CD14-positive monocyte (primary cell): ENCODE results near the gene RUNX2. TPM values are rescaled to one million over a fixed set of nuclear protein-coding genes. Genes with fewer than 3 reads are reported as not detected.
A peak's percentile ranks its signal among the peaks of the same experiment; 100 is the strongest.
"Not testable (repeated sequence)": the region's sequence is repeated elsewhere in the genome, so short reads cannot be mapped to it uniquely, and the experiment has no call there.

Experiments used
- DNase-seq, 3 donors: peaks; one replicate each; pipeline ENCODE4 v3.0.0-alpha.2; 2011 to 2022
- H2AFZ ChIP-seq: 2 replicates; pipeline ENCODE4 v1.6.0; 2012; ENCODE audit warnings: mild to moderate bottlenecking, low read depth, low read length, inconsistent platforms; ENCODE audit not compliant: insufficient read depth, poor library complexity, severe bottlenecking
- H3K27ac ChIP-seq, 2 donors: 1 replicate in 1 of 2; 2 replicates in 1 of 2; pipeline ENCODE4 v1.5.1; 2012 to 2013; ENCODE audit warnings: low read length in 2 of 2, control low read depth in 1 of 2, inconsistent platforms in 1 of 2, low read depth in 1 of 2, mild to moderate bottlenecking in 1 of 2
- H3K27me3 ChIP-seq, 2 donors: one replicate each; pipeline versions ENCODE4 v1.6.0 to v1.6.1; 2011 to 2013; ENCODE audit warnings: low read length in 2 of 2; ENCODE audit not compliant: control insufficient read depth in 2 of 2, insufficient read depth in 2 of 2
- H3K36me3 ChIP-seq, 2 donors: replicated peaks in 1 of 2; 1 replicate in 1 of 2; 2 replicates in 1 of 2; pipeline versions ENCODE4 v1.5.1 to v1.6.1; 2012 to 2013; ENCODE audit warnings: low read length in 2 of 2, control low read depth in 1 of 2, inconsistent platforms in 1 of 2, mild to moderate bottlenecking in 1 of 2; ENCODE audit not compliant: insufficient read depth in 2 of 2, control insufficient read depth in 1 of 2
- H3K4me1 ChIP-seq, 2 donors: 1 replicate in 1 of 2; 2 replicates in 1 of 2; pipeline versions ENCODE4 v1.5.1 to v1.6.1; 2012 to 2013; ENCODE audit warnings: low read length in 2 of 2, control low read depth in 1 of 2, inconsistent platforms in 1 of 2, mild to moderate bottlenecking in 1 of 2, moderate library complexity in 1 of 2; ENCODE audit not compliant: insufficient read depth in 2 of 2, control insufficient read depth in 1 of 2
- H3K4me2 ChIP-seq: replicated peaks from 2 replicates; pipeline ENCODE3; 2012; ENCODE audit warnings: low read length, moderate library complexity, mild to moderate bottlenecking; ENCODE audit not compliant: poor library complexity, severe bottlenecking; ENCODE audit errors: extremely low read depth
- H3K4me3 ChIP-seq, 3 experiments: fragments of 200-600 bp in 1 of 3; sonication (generic) in 1 of 3; replicated peaks in 1 of 3; 1 replicate in 2 of 3; 2 replicates in 1 of 3; pipeline ENCODE4 v1.5.1; 2011 to 2013; ENCODE audit warnings: low read length in 3 of 3, mild to moderate bottlenecking in 3 of 3, control low read depth in 2 of 3, low read depth in 2 of 3, inconsistent platforms in 1 of 3, moderate library complexity in 1 of 3
- H3K79me2 ChIP-seq: 2 replicates; pipeline ENCODE4 v1.6.0; 2012; ENCODE audit warnings: mild to moderate bottlenecking, control low read depth, inconsistent platforms, low read length, moderate library complexity; ENCODE audit not compliant: insufficient read depth
- H3K9ac ChIP-seq: 2 replicates; pipeline ENCODE4 v1.6.0; 2017; ENCODE audit warnings: low read length, mild to moderate bottlenecking; ENCODE audit not compliant: insufficient read depth, poor library complexity, severe bottlenecking
- H3K9me3 ChIP-seq, 2 donors: replicated peaks in 1 of 2; 1 replicate in 1 of 2; 2 replicates in 1 of 2; pipeline versions ENCODE4 v1.5.1 to v1.6.1; 2012 to 2013; ENCODE audit warnings: low read length in 2 of 2, control low read depth in 1 of 2; ENCODE audit not compliant: control insufficient read depth in 1 of 2, insufficient read depth in 1 of 2
- H4K20me1 ChIP-seq: 2 replicates; pipeline ENCODE4 v1.6.0; 2012; ENCODE audit warnings: mild to moderate bottlenecking, low read length, control low read depth, moderate library complexity; ENCODE audit not compliant: insufficient read depth
- H3K27ac Mint-ChIP-seq, 7 donors: one replicate each; pipeline ENCODE4 v1.8.0; 2020; ENCODE audit warnings: mild to moderate bottlenecking in 7 of 7, mixed read lengths in 7 of 7, moderate library complexity in 6 of 7, inconsistent platforms in 2 of 7
- H3K27me3 Mint-ChIP-seq, 3 donors: one replicate each; pipeline ENCODE4 v1.8.0; 2021 to 2022; ENCODE audit warnings: low read depth in 3 of 3, mild to moderate bottlenecking in 3 of 3, mixed read lengths in 3 of 3, moderate library complexity in 3 of 3, inconsistent platforms in 1 of 3
- H3K36me3 Mint-ChIP-seq, 2 donors: one replicate each; pipeline ENCODE4 v1.8.0; 2020; ENCODE audit warnings: mixed read lengths in 2 of 2, inconsistent platforms in 1 of 2, mild to moderate bottlenecking in 1 of 2
- H3K4me1 Mint-ChIP-seq: one replicate; pipeline ENCODE4 v1.8.0; 2020; ENCODE audit warnings: mild to moderate bottlenecking, mixed read lengths
- H3K4me3 Mint-ChIP-seq, 2 donors: one replicate each; pipeline ENCODE4 v1.8.0; 2020; ENCODE audit warnings: mild to moderate bottlenecking in 2 of 2, mixed read lengths in 2 of 2, moderate library complexity in 1 of 2
- H3K9me3 Mint-ChIP-seq, 7 donors: one replicate each; pipeline ENCODE4 v1.8.0; 2020 to 2022; ENCODE audit warnings: mixed read lengths in 7 of 7, mild to moderate bottlenecking in 6 of 7, moderate library complexity in 6 of 7, inconsistent platforms in 2 of 7
- CTCF ChIP-seq: fragments of 200-600 bp; IDR thresholded peaks from one replicate; pipeline ENCODE4 v1.8.0; 2022; ENCODE audit warnings: antibody characterized with exemption, mild to moderate bottlenecking
- WGBS: methylation state at CpG from one replicate; pipeline ENCODE4 v1.1.5; 2013; ENCODE audit warnings: missing lambda C conversion rate; ENCODE audit not compliant: insufficient coverage; 5-methylcytosine and 5-hydroxymethylcytosine counted together
- intact Hi-C, 2 donors: fragments of 100-400 bp; cut with micrococcal nuclease; formaldehyde crosslinking; loops; one replicate each; pipeline versions ENCODE4 v1.15.0 to v1.15.1; 2023
- polyA minus RNA-seq: library from RNA; depleted of rRNA, polyadenylated mRNA; stranded (reverse); fragments of >200 nt; gene quantifications from 2 replicates; pipeline ENCODE4 v1.2.3, GENCODE V29; 2012
- polyA plus RNA-seq, 3 donors: library from polyadenylated mRNA; depleted of rRNA in 1 of 3; unstranded in 2 of 3; stranded (reverse) in 1 of 3; fragments of 300-500 nt in 2 of 3; fragments of >200 nt in 1 of 3; fragmentation: Illumina TruSeq in 2 of 3; gene quantifications; 1 replicate in 2 of 3; 2 replicates in 1 of 3; pipeline ENCODE4 v1.2.3, GENCODE V29; 2012 to 2021
- total RNA-seq, 12 experiments: library from RNA in 1 of 12; stranded (reverse) in 1 of 12; fragments of 120-200 nt in 1 of 12; gene quantifications; one replicate each; pipeline ENCODE4 v1.2.4 and lab custom pipeline; 2013 to 2026; ENCODE audit warnings: mixed read lengths in 6 of 12, inconsistent platforms in 1 of 12

RUNX2 gene
- 3.3 TPM for total RNA-seq (2013)
- polyA plus RNA-seq = 1 to 10 TPM; 1.3 to 5.0 (median 2.5) TPM
- polyA minus RNA-seq = 2.2 and 3.1 TPM in 2 replicates
- 8.3 to 43.2 (median 13.2) reads per million in 11 experiments for total RNA-seq (lab: John Stamatoyannopoulos, UW)

- Histone ChIP-seq H3K36me3 (no peaks in the 10 kb centered on the region), H3K4me3 (peak within 1 kb of the TSS; percentile 14 to 46 (median 29)), H3K4me2 (peak within 1 kb of the TSS; percentile 8), H3K27ac (no peak within 1 kb of the TSS), H3K27me3 (no peaks in the 10 kb centered on the region), H3K9me3 (no peaks in the 10 kb centered on the region), H2AFZ (peak within 1 kb of the TSS; percentile 39), H3K9ac (no peak within 1 kb of the TSS), H3K79me2 (no peaks in the 10 kb centered on the region), H3K4me1 (peaks cover 0 to 2% of the 10 kb centered on the region in 2 donors), H4K20me1 (no peaks in the 10 kb centered on the region)
- Mint-ChIP-seq H3K9me3 (no peaks in the 10 kb centered on the region), H3K4me3 (peak within 1 kb of the TSS; percentile 49 to 50), H3K4me1 (peaks cover 27% of the 10 kb centered on the region), H3K36me3 (no peaks in the 10 kb centered on the region), H3K27me3 (peaks cover 0 to 1% (median 0%) of the 10 kb centered on the region in 3 donors), H3K27ac (peak within 1 kb of the TSS in 1 of 7 donors; percentile 25)
- intact Hi-C loops = no loop called here
- no CpG with 5 or more reads among the region's 5 CpGs for WGBS
- TF ChIP-seq CTCF = no peak
- peak in 1 of 3 donors; percentile 13 for DNase-seq
These were observed at the start of gene RUNX2 for GRCh38 chr6:45327956-45328522. Gene RUNX2, plus strand, starts transcription at chr6:45328330. Its CDS starts 397 bp downstream, at chr6:45328727.

- Histone ChIP-seq H3K27ac (no peak overlapping the region), H3K4me1 (no peaks in the 10 kb centered on the region), H4K20me1 (no peaks in the 10 kb centered on the region), H2AFZ (no peak overlapping the region), H3K79me2 (no peaks in the 10 kb centered on the region), H3K9ac (no peak overlapping the region), H3K27me3 (no peaks in the 10 kb centered on the region), H3K9me3 (peaks cover 0 to 18% of the 10 kb centered on the region in 2 donors), H3K4me3 (no peak overlapping the region), H3K36me3 (no peaks in the 10 kb centered on the region), H3K4me2 (no peak overlapping the region)
- H3K27ac Mint-ChIP-seq = no peak overlapping the region
- peaks cover 0 to 5% of the 10 kb centered on the region in 2 donors for H3K36me3 Mint-ChIP-seq
- no peaks in the 10 kb centered on the region for H3K27me3 Mint-ChIP-seq
- no peak for TF ChIP-seq CTCF
- peaks cover 12 to 21% (median 16%) of the 10 kb centered on the region in 7 donors for H3K9me3 Mint-ChIP-seq
- no peaks in the 10 kb centered on the region for H3K4me1 Mint-ChIP-seq
- no peak for DNase-seq
- WGBS = no CpG with 5 or more reads among the region's 1 CpG
- no peak overlapping the region for H3K4me3 Mint-ChIP-seq
- intact Hi-C loops = no loop called here
These were observed 49.8 kb upstream of the RUNX2 start for GRCh38 chr6:45278367-45278766.

GRCh38 chr6:45286707-45287106 lies 41.4 kb upstream of the RUNX2 start:
- DNase-seq, H4K20me1 ChIP-seq, H3K36me3 Mint-ChIP-seq, H3K4me3 ChIP-seq, H3K79me2 ChIP-seq, H3K4me1 Mint-ChIP-seq, intact Hi-C loops, H3K4me3 Mint-ChIP-seq, H2AFZ ChIP-seq, H3K9ac ChIP-seq, H3K36me3 ChIP-seq, H3K9me3 ChIP-seq, H3K27me3 ChIP-seq, H3K4me2 ChIP-seq, H3K4me1 ChIP-seq, H3K27ac Mint-ChIP-seq, H3K27ac ChIP-seq, H3K27me3 Mint-ChIP-seq: not testable (repeated sequence)
- peaks cover 3 to 17% (median 14%) of the 10 kb centered on the region in 7 donors for H3K9me3 Mint-ChIP-seq
- no CpG with 5 or more reads among the region's 3 CpGs for WGBS
